IMR-90 (cell line): ENCODE data around the gene GRPEL2. TPM values are rescaled to one million over a fixed set of nuclear protein-coding genes. Genes with fewer than 3 reads are reported as not detected.

Experiments used
- ATAC-seq: fragments of 200-7000 bp; cut with Tn5 transposase; 2 replicates; pipeline ENCODE4 v1.9.1; 2020; ENCODE audit warnings: low read depth, mild to moderate bottlenecking, moderate library complexity
- BruUV-seq: library from RNA; stranded (reverse); fragments of 400-500 nt; replicated peaks from 2 replicates; lab custom pipeline; 2021; lab: Mats Ljungman, UMichigan
- CTCF ChIA-PET: fragments of 300-600 bp; formaldehyde crosslinking; extraction: SDS; loops from one replicate; lab custom pipeline; 2021; ENCODE audit warnings: antibody characterized with exemption; lab: Yijun Ruan, JAX
- POLR2A ChIA-PET: fragments of 300-600 bp; sonication (Branson Sonifier 250); formaldehyde crosslinking; loops from one replicate; lab custom pipeline; 2022; ENCODE audit warnings: antibody characterized with exemption; ENCODE audit not compliant: unreplicated experiment; lab: Charles Lee
- DNase-seq: peaks from one replicate; pipeline ENCODE4 v3.0.0; 2013
- H2AFZ ChIP-seq: replicated peaks from 2 replicates; pipeline ENCODE3; 2013; ENCODE audit warnings: low read length, mild to moderate bottlenecking; ENCODE audit not compliant: poor library complexity
- H2AK5ac ChIP-seq: 2 replicates; pipeline ENCODE4 v1.6.1; 2013; ENCODE audit warnings: low read depth, low read length, inconsistent platforms
- H2AK9ac ChIP-seq: replicated peaks from 2 replicates; pipeline ENCODE3; 2013; ENCODE audit warnings: mild to moderate bottlenecking, low read depth, low read length, moderate library complexity; ENCODE audit not compliant: poor library complexity
- H2BK120ac ChIP-seq: 2 replicates; pipeline ENCODE4 v1.6.1; 2013; ENCODE audit warnings: low read depth, low read length, inconsistent platforms
- H2BK15ac ChIP-seq: 3 replicates; pipeline ENCODE4 v1.6.1; 2013; ENCODE audit warnings: low read depth, low read length, inconsistent platforms
- H2BK20ac ChIP-seq: 2 replicates; pipeline ENCODE4 v1.6.1; 2013; ENCODE audit warnings: low read depth, mild to moderate bottlenecking, inconsistent platforms, low read length, moderate library complexity
- H2BK5ac ChIP-seq: 2 replicates; pipeline ENCODE4 v1.6.1; 2013; ENCODE audit warnings: mild to moderate bottlenecking, low read depth, low read length, inconsistent platforms; ENCODE audit not compliant: poor library complexity, severe bottlenecking
- H3K14ac ChIP-seq: replicated peaks from 2 replicates; pipeline ENCODE4 v1.6.1; 2013; ENCODE audit warnings: low read depth, low read length, inconsistent platforms
- H3K18ac ChIP-seq: 2 replicates; pipeline ENCODE4 v1.6.1; 2013; ENCODE audit warnings: low read depth, low read length, control low read depth
- H3K23ac ChIP-seq: 2 replicates; pipeline ENCODE4 v1.6.1; 2013; ENCODE audit warnings: low read depth, low read length, inconsistent platforms
- H3K27ac ChIP-seq: 2 replicates; pipeline ENCODE4 v1.5.1; 2013; ENCODE audit warnings: mild to moderate bottlenecking, control low read depth, low read length; ENCODE audit not compliant: insufficient read depth
- H3K27me3 ChIP-seq: 2 replicates; pipeline ENCODE4 v1.6.1; 2013; ENCODE audit warnings: low read length; ENCODE audit not compliant: control insufficient read depth, insufficient read depth
- H3K36me3 ChIP-seq: 2 replicates; pipeline ENCODE4 v1.6.1; 2013; ENCODE audit warnings: low read length, mixed read lengths; ENCODE audit not compliant: control insufficient read depth, insufficient read depth
- H3K4ac ChIP-seq: 2 replicates; pipeline ENCODE4 v1.6.1; 2013; ENCODE audit warnings: low read depth, low read length, inconsistent platforms
- H3K4me1 ChIP-seq: 2 replicates; pipeline ENCODE4 v1.6.1; 2013; ENCODE audit warnings: low read length, mixed read lengths; ENCODE audit not compliant: control insufficient read depth, insufficient read depth
- H3K4me2 ChIP-seq: 2 replicates; pipeline ENCODE4 v1.6.1; 2013; ENCODE audit warnings: low read depth, mild to moderate bottlenecking, control low read depth, low read length, moderate library complexity
- H3K4me3 ChIP-seq: 2 replicates; pipeline ENCODE4 v1.5.1; 2013; ENCODE audit warnings: low read depth, mild to moderate bottlenecking, control low read depth, low read length, moderate library complexity; ENCODE audit not compliant: insufficient read depth
- H3K56ac ChIP-seq: 2 replicates; pipeline ENCODE4 v1.6.1; 2013; ENCODE audit warnings: low read length, inconsistent platforms; ENCODE audit not compliant: insufficient read depth; ENCODE audit errors: extremely low read depth
- H3K79me1 ChIP-seq, 2 experiments: 2 replicates each; pipeline ENCODE4 v1.6.1; 2013; ENCODE audit warnings: low read length in 2 of 2, inconsistent platforms in 1 of 2, low read depth in 1 of 2
- H3K9ac ChIP-seq: 2 replicates; pipeline ENCODE4 v1.6.1; 2013; ENCODE audit warnings: low read depth, low read length, control low read depth
- H3K9me1 ChIP-seq: 2 replicates; pipeline ENCODE4 v1.6.1; 2013; ENCODE audit warnings: low read length, inconsistent platforms; ENCODE audit not compliant: insufficient read depth
- H3K9me3 ChIP-seq: 2 replicates; pipeline ENCODE4 v1.6.1; 2013; ENCODE audit warnings: low read length; ENCODE audit not compliant: control insufficient read depth, insufficient read depth
- H4K20me1 ChIP-seq: 2 replicates; pipeline ENCODE4 v1.6.1; 2013; ENCODE audit warnings: low read length, inconsistent platforms; ENCODE audit not compliant: insufficient read depth
- H4K5ac ChIP-seq: 2 replicates; pipeline ENCODE4 v1.6.1; 2013; ENCODE audit warnings: mild to moderate bottlenecking, low read depth, low read length, control low read depth
- H4K8ac ChIP-seq, 2 experiments: 2 replicates each; pipeline ENCODE4 v1.6.1; 2013; ENCODE audit warnings: low read depth in 2 of 2, low read length in 2 of 2, control low read depth in 1 of 2, inconsistent platforms in 1 of 2
- H4K91ac ChIP-seq: 2 replicates; pipeline ENCODE4 v1.6.1; 2013; ENCODE audit warnings: low read depth, low read length, inconsistent platforms; ENCODE audit not compliant: insufficient read depth
- BHLHE40 ChIP-seq: fragments of 150-350 bp; IDR thresholded peaks from 2 replicates; pipeline ENCODE4 v1.6.1; 2016; ENCODE audit warnings: mild to moderate bottlenecking, low read depth, low read length
- CTCF ChIP-seq: conservative IDR thresholded peaks from 2 replicates; pipeline ENCODE4 v1.5.1; 2012; ENCODE audit warnings: mild to moderate bottlenecking, low read depth, low read length, improper control_type of control experiment
- FOS ChIP-seq: fragments of 150-350 bp; IDR thresholded peaks from 2 replicates; pipeline ENCODE4 v1.6.1; 2016; ENCODE audit warnings: low read depth, low read length
- RAD21 ChIP-seq: IDR thresholded peaks from 2 replicates; pipeline ENCODE4 v1.6.1; 2012; ENCODE audit warnings: low read length, improper control_type of control experiment
- SMC3 ChIP-seq: fragments of 150-350 bp; IDR thresholded peaks from 2 replicates; pipeline ENCODE4 v1.6.1; 2016; ENCODE audit warnings: low read depth, mild to moderate bottlenecking, antibody characterized with exemption, low read length, moderate library complexity
- WGBS, 2 experiments: methylation state at CpG; one replicate each; pipeline versions ENCODE4 v1.1.5 to v1.1.7; 2013; ENCODE audit warnings: missing lambda C conversion rate in 2 of 2; ENCODE audit not compliant: insufficient read length in 1 of 2; ENCODE audit errors: extremely low coverage in 2 of 2; 5-methylcytosine and 5-hydroxymethylcytosine counted together
- dilution Hi-C: fragments of 300-500 bp; cut with HindIII; formaldehyde crosslinking; loops from one replicate; pipeline ENCODE4 v1.14.3; 2018; ENCODE audit warnings: low sequenced_read_pairs; ENCODE audit not compliant: unreplicated experiment
- in situ Hi-C: fragments of 300-500 bp; cut with MboI; formaldehyde crosslinking; loops from 3 replicates; pipeline ENCODE4 v1.14.3; 2019; ENCODE audit warnings: low sequenced_read_pairs, inconsistent platforms, mixed read lengths
- intact Hi-C: fragments of 100-400 bp; cut with micrococcal nuclease; formaldehyde crosslinking; loops from 2 replicates; pipeline ENCODE4 v1.10.0; 2022
- polyA plus RNA-seq, 3 experiments: library from polyadenylated mRNA; depleted of rRNA; stranded (reverse); fragments of >200 nt; gene quantifications; 2 replicates each; pipeline ENCODE4 v1.2.3, GENCODE V29; 2012; ENCODE audit warnings: low replicate concordance in 1 of 3
- total RNA-seq: library from RNA; depleted of rRNA; stranded (reverse); fragments of >200 nt; gene quantifications from 2 replicates; pipeline ENCODE4 v1.2.3, GENCODE V29; 2012

Gene GRPEL2
- total and polyA plus RNA-seq, 2 of the 4 experiments (the other 2 are of a cell fraction), result 6.2 to 18.1 TPM

DNA sequence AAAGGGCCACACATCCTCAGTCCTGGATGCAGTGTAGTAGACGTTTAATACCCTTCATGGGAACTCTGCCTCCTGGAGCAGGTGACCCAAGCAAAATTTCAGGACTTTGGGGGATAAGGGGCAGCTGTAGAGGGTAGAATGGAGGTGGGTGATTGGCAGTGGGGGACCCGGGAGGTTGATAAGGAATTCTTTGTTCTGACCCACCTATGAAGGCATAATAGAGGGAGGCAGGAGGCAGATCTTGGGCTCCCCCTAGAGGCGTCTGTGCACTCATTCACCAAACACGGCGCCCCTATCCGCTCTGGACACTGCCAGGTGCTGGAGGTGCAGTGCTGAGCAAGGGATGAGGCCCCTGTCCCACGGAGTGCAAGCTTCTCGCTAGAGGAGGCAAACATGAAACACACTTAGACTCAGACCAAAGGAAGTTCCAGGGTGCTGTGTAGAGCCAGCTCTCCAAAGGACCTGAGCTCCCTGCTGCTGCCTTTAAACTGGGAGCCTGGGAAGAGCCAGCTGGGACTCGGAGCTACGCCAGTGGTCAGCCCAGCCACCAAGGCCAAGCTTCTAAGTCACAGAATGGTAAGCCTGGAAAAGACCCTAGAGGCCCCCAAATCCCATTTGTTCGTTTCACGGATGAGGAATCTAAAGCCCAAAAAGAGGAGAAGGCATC, 26.1 kb downstream of the GRPEL2 start:
- Histone ChIP-seq H3K18ac (no peak overlapping the region), H4K5ac (no peak overlapping the region), H3K36me3 (no peaks in the 10 kb centered on the region), H3K79me1 (no peaks in the 10 kb centered on the region), H4K20me1 (no peaks in the 10 kb centered on the region), H3K9me1 (peaks cover 5% of the 10 kb centered on the region; the same call in 1 of the 2 replicates), H3K14ac (no peak overlapping the region), H2BK15ac (no peak overlapping the region), H4K91ac (no peak overlapping the region), H3K27ac (no peak overlapping the region), H3K23ac (no peak overlapping the region), H3K4me2 (no peak overlapping the region), H3K9ac (no peak overlapping the region), H2BK5ac (no peak overlapping the region), H2AK9ac (no peak overlapping the region), H3K56ac (no peak overlapping the region), H2BK20ac (no peak overlapping the region), H3K4ac (no peak overlapping the region), H2AFZ (peak overlapping the region; percentile 51), H4K8ac (no peak overlapping the region), H3K27me3 (no peaks in the 10 kb centered on the region), H3K9me3 (no peaks in the 10 kb centered on the region), H2AK5ac (no peak overlapping the region), H3K4me1 (0 out of 2 replicates have a peak, but pooled peaks cover 2% of the 10 kb centered on the region), H2BK120ac (no peak overlapping the region), H3K4me3 (no peak overlapping the region)
- DNase-seq (peak; percentile 47), ATAC-seq (peak; percentile 93)
- TF ChIP-seq RAD21 (peak; percentile 62), BHLHE40 (no peak), CTCF (peak; percentile 75), SMC3 (peak; percentile 48), FOS (no peak)
- in situ Hi-C loops (loop anchor here (5.0 kb wide), 1 partner anchor 191 kb away; no protein-coding TSS in a partner anchor), dilution Hi-C loops (no loop called here), intact Hi-C loops (loop anchor here (1.0 kb wide), 1 partner anchor 54 kb away; no protein-coding TSS in a partner anchor)
- CTCF ChIA-PET, result interaction anchor here (0.7 to 1.1 kb wide), 7 partner anchors 14 to 191 kb away, joined by 3 to 5 read pairs (median 4); partner anchors contain the start of genes GRPEL2 and PCYOX1L
- BruUV-seq, result no TSS peak
- POLR2A ChIA-PET, result no interaction called here
- 88% methylated on average over 3 of the region's 12 CpGs; no CpG with 5 or more reads in 1 of the 2 experiments for WGBS, 2 experiments
